Stimulated activated CD4-positive, alpha-beta T cell treated with anti-CD3 and anti-CD28 coated beads, Interleukin-4, amount 100 ng/mL, for 48 hours (primary cell): Measurements from ENCODE around the gene SFTPD.
A peak's percentile ranks its signal among the peaks of the same experiment; 100 is the strongest.

Experiments
- DNase-seq, 2 donors: peaks; one replicate each; pipeline ENCODE4 v3.0.0-alpha.2; 2020; ENCODE audit warnings: low read depth in 2 of 2

SFTPD gene

DNA sequence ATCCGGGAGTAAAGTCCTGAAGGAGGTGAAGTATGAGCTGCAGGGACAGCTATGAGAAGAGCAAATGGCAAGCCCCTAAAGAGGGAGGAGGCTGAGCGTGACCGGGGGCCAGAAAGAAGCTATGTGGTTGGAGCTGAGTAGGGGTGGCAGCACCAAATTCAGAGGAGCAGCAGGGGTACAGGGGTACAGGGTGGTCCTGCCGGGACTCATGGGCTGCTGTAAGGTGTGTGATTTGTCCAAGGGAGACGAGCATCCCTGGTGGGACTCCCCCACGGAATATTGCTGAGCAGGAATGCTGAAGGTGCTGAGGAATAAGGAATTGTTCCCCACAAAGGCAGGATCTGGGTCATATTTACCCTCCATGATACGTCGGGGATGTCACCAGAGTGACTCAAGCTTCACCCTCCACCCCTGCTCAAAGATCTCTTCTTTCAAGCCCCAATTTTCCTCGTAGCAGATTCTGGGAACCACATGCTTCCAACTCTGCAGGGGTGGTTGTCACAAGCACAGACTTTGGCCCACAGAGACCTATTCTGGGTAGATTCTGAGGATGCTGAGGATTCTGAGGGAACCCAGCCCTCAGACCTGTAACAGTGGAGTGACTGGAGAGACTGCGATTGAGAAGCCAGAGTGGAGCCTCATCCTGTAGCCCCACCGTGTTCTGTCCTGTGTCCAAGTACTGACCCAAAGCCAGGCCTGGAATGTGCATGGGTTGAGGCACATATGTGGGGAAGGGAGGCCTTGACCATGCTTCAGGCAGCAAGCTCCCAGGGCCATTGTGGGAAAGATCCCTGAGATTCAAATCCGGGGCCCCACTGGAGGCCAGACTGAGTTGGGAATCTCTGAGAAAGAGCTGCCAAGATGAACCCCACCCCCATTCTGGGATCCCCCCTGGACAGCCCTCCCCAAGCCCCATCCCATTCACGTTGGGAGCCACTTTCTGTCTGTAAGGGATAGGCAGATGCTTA is 4.2 kb downstream of the SFTPD start:
- no peak for DNase-seq

GRCh38 chr10:79943871-79944270 is 5.0 kb downstream of the SFTPD start:
- no peak for DNase-seq

- no peak for DNase-seq
Measured at GRCh38 chr10:79942261-79943185, 6.4 kb downstream of the SFTPD start.

- no peak for DNase-seq
Measured at GRCh38 chr10:79941585-79942210, 7.2 kb downstream of the SFTPD start.

- no peak for DNase-seq
Measured at GRCh38 chr10:79941146-79941545, 7.8 kb downstream of the SFTPD start.

DNA sequence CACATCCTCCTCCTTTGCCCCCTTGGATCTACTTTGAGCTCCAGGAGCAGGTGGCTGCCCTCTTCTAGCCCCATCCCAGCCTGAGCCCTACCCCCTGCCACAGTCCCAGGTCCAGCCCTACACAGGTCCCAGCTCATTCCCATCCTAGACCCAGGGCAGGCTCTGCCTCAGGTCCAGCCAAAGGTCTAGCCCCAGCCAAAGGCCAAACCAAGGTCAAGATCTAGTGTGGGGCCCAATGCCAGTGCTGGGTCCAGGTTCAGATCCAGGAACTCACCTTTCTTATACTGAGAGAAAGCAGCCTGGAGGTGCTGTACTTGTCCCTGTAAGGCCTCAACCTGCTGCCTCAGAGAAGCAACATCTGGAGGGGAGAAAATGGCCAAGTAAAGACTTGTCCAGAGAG is 8.5 kb downstream of the SFTPD start:
- DNase-seq = no peak

DNA sequence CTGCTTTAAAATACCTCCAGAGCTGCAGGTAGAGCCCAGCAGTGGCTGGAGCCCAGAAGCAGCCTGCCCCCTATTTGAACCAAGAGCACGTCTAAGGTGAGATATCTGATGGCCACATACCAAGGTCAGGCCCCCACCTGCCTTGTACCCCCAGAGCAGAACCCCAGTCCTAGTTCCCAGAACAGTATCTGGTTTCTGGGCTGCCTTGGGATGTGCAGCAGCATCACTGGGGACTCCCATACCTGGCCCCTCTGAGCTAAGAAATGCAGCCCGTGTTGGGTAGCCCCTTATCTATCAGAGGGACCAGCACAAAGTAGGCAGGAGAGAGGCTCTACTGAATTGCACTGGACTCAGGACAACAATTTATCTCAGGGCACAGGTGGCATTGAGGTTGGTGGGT is 8.9 kb downstream of the SFTPD start:
- DNase-seq = no peak

- no peak for DNase-seq
Measured at GRCh38 chr10:79938728-79939406, 10.0 kb downstream of the SFTPD start.

GRCh38 chr10:79937701-79938151 is 11.2 kb downstream of the SFTPD start:
- no peak for DNase-seq

- DNase-seq = no peak
Measured at GRCh38 chr10:79936625-79937615, 12.0 kb downstream of the SFTPD start.

GRCh38 chr10:79933961-79934360 is 14.9 kb downstream of the SFTPD start:
- DNase-seq = no peak

GRCh38 chr10:79932841-79933379 is 16.0 kb downstream of the SFTPD start:
- no peak for DNase-seq

DNA sequence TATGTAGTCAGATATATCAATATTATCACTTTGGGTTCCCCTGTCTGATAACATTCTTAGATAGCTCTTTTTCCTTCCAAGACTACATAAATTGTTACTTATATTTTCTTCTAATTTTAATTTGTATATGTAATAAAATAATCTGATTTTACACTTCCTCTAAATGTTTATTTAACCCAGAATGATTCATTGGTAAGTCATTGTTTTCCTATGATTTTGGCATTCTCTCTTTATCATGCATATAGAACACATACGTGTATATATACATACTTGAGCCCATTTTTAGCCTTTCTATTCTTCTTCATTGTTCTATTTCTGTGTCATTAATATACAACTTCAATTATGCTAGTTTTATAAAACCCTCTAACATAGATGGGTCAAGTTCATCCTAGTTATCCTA is 16.6 kb downstream of the SFTPD start:
- no peak for DNase-seq

- DNase-seq = no peak
Measured at GRCh38 chr10:79930751-79931150, 18.2 kb downstream of the SFTPD start.

DNA sequence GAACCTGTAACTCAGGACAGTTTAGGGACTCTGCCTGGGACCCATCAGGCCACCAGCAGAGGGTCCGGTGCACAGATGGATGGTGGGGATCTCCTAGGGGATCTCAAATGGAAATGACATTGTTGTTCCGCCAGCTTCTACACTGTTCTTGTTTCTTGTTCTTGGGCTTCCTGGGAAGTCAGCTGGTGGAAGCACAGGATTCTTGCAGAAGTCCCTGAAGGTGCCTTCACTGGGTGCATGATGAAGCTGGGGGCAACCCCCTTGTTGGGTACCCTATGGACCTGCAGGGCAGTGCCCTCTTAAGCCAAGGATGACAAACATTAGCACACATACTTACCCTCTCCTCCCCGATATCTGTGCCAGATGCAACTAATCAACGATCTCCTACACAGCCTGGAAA is 18.6 kb downstream of the SFTPD start:
- DNase-seq = no peak

DNA sequence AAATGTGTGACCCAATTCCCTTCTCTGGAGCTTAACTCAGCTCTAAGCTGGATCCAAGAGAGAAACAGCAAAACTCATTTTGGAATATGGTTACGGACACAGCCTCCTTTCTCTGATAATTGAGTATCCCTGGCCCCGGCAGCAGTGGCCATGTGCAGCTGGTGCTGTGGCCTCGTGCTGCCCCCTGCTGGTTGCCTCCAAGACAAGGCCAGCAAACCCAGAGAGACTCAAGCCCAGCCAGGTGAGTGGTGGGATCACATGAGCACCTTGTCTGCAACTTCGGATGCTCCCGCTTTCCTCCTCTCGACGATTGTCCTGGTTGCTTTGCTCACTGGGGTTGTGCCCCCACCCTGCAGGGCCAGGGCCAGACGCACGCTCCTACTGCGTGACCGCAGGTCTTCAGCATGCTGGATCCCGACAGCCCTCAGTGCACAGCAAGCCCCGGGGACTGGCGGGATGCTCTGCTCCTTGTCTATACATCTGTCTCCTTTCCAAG is 19.4 kb downstream of the SFTPD start:
- peak; percentile 67 to 79 for DNase-seq

- DNase-seq = no peak
Measured at GRCh38 chr10:79928028-79928583, 20.8 kb downstream of the SFTPD start.

GRCh38 chr10:79927111-79927828 is 21.6 kb downstream of the SFTPD start:
- DNase-seq = no peak

- DNase-seq = no peak
Measured at GRCh38 chr10:79926037-79926436, 22.9 kb downstream of the SFTPD start.
